GM12891 (cell line): ENCODE data around the gene PRR35.

ENCODE experiments used
- PAX5 ChIP-seq: IDR thresholded peaks from 2 replicates; pipeline ENCODE4 v1.6.1; 2011; ENCODE audit warnings: low read length, moderate library complexity, mild to moderate bottlenecking; ENCODE audit not compliant: insufficient read depth, severe bottlenecking
- POLR2A ChIP-seq: IDR thresholded peaks from 2 replicates; pipeline ENCODE4 v1.6.1; 2011; ENCODE audit warnings: low read depth, low read length, control low read depth
- POLR2AphosphoS5 ChIP-seq: IDR thresholded peaks from 2 replicates; pipeline ENCODE4 v1.6.1; 2011; ENCODE audit warnings: low read depth, low read length, control low read depth
- TAF1 ChIP-seq: IDR thresholded peaks from 2 replicates; pipeline ENCODE4 v1.6.1; 2011; ENCODE audit warnings: low read depth, low read length, control low read depth

GRCh38 chr16:556474-557173 lies 3.6 kb upstream of the PRR35 start:
- no peak for TF ChIP-seq POLR2A
- no peak for TF ChIP-seq TAF1
- no peak for TF ChIP-seq POLR2AphosphoS5
- no peak for TF ChIP-seq PAX5
